PC-9 (cell line): ENCODE measurements around the gene TKT.

Experiments
- CTCF ChIP-seq: fragments of 200-600 bp; sonication (generic); conservative IDR thresholded peaks from 2 replicates; pipeline ENCODE4 v1.6.1; 2017; ENCODE audit warnings: mixed run types, antibody characterized with exemption, mild to moderate bottlenecking, moderate library complexity
- EZH2 ChIP-seq: fragments of 200-600 bp; sonication (generic); IDR thresholded peaks from 2 replicates; pipeline ENCODE4 v1.8.0; 2017; ENCODE audit warnings: antibody characterized with exemption, low read depth

DNA sequence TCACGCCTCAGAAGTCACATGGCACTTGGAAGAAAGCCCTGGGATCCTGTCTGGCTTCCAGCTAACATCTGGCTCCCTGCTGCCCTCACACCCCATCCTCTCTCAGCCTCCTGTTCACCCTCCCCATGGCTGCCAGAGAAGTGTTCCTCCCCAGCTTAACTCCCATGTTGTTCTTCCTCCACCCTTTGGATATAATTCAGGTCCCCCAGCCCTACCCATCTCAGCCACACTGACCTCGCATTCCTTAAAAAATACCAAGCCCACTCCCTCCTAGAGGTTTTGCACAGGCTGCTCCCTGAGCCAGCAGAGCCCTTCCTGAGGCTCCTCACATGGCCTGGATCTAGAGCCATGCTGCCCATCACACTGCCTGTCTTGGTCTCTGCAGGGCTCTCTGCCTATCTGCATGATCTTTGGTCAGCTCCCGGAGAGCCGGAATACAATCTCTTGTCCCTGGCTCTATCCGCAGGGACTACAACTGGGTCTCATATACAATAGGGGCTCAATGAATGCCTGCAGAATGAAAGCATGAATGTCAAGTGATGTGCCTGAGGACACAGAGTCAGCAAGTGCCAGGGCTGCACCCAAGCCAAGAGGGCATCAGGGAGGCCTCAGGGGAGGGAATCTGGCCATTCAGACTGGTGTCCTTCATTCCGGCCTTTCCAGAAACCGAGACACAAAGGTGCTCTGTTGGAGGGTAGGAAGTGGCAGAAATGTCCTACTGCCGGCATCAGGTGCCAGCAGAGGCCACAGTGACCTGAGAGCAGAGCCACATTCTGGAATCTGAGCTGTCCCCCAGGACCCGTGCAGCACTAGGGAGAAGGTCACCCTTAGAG, 3.8 kb upstream of the TKT start:
- TF ChIP-seq EZH2 (no peak), CTCF (no peak)
